Sigmoid colon (tissue), 4 donors: Measurements from ENCODE around the gene EIF2S1.

Experiments
- EP300 ChIP-seq, 4 donors: sonication (generic); formaldehyde crosslinking; IDR thresholded peaks; one replicate each; pipeline ENCODE4 v1.6.1; 2017; ENCODE audit warnings: antibody characterized with exemption in 4 of 4
- POLR2A ChIP-seq, 2 donors: fragments of 450-650 bp; IDR thresholded peaks; one replicate each; pipeline ENCODE4 v1.6.1; 2016; ENCODE audit warnings: antibody characterized with exemption in 2 of 2, mild to moderate bottlenecking in 2 of 2, moderate library complexity in 2 of 2
- POLR2AphosphoS5 ChIP-seq, 4 donors: sonication (generic); formaldehyde crosslinking; IDR thresholded peaks; one replicate each; pipeline ENCODE4 v1.6.1; 2017; ENCODE audit warnings: antibody characterized with exemption in 4 of 4
- TF ChIP-seq, protein P1 (sequence below), 4 experiments: fragments of 450-650 bp in 3 of 4; fragments of 200-600 bp in 1 of 4; IDR thresholded peaks; one replicate each; pipeline ENCODE4 v1.5.1; 2016 to 2019; ENCODE audit warnings: antibody characterized with exemption in 4 of 4, mild to moderate bottlenecking in 3 of 4, moderate library complexity in 2 of 4

DNA sequence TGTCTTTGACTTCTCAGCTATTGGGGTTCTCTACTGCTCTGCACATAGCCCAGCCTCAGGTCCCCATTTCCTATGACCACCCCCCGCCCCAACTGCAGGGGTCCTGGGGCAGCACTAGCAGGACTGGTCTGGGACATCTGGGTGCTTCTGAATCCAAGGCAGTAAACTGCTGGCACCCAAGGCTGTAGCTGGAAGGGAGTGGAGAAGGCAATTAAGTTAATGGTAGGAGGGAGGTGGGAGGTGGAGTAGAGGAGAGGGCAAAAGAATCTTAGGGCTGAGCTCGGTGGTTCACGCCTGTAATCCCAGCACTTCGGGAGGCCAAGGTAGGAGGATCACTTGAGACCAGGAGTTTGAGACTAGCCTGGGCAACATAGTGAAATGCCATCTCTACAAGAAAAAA, 40.3 kb downstream of the EIF2S1 start:
- TF ChIP-seq POLR2A (IDR thresholded peaks at IDR 0.05) (no peak), EP300 (IDR thresholded peaks at IDR 0.05) (no peak), POLR2AphosphoS5 (IDR thresholded peaks at IDR 0.05) (no peak)
- TF ChIP-seq, protein P1, sequence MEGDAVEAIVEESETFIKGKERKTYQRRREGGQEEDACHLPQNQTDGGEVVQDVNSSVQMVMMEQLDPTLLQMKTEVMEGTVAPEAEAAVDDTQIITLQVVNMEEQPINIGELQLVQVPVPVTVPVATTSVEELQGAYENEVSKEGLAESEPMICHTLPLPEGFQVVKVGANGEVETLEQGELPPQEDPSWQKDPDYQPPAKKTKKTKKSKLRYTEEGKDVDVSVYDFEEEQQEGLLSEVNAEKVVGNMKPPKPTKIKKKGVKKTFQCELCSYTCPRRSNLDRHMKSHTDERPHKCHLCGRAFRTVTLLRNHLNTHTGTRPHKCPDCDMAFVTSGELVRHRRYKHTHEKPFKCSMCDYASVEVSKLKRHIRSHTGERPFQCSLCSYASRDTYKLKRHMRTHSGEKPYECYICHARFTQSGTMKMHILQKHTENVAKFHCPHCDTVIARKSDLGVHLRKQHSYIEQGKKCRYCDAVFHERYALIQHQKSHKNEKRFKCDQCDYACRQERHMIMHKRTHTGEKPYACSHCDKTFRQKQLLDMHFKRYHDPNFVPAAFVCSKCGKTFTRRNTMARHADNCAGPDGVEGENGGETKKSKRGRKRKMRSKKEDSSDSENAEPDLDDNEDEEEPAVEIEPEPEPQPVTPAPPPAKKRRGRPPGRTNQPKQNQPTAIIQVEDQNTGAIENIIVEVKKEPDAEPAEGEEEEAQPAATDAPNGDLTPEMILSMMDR (IDR thresholded peaks at IDR 0.05) = no peak
